Activated naive CD8-positive, alpha-beta T cell treated with anti-CD3 and anti-CD28 coated beads, Interleukin-2, amount 50 U/mL, for 16 hours (primary cell): ENCODE data around the gene MAGI1.

Experiments
- DNase-seq: peaks from one replicate; pipeline ENCODE4 v3.0.0-alpha.2; 2020; ENCODE audit warnings: low read depth, low spot score

MAGI1 gene

GRCh38 chr3:65485826-65486469 is 552.8 kb downstream of the MAGI1 start:
- DNase-seq, result no peak

GRCh38 chr3:65484964-65485363 is 553.8 kb downstream of the MAGI1 start:
- DNase-seq, result no peak

- DNase-seq, result no peak
Observed at GRCh38 chr3:65483480-65483879, 555.2 kb downstream of the MAGI1 start.

GRCh38 chr3:65483011-65483410 is 555.7 kb downstream of the MAGI1 start:
- no peak for DNase-seq

- no peak for DNase-seq
Observed at GRCh38 chr3:65481085-65481484, 557.6 kb downstream of the MAGI1 start.

GRCh38 chr3:65479990-65480389 is 558.7 kb downstream of the MAGI1 start:
- no peak for DNase-seq

GRCh38 chr3:65478551-65479500 is 559.9 kb downstream of the MAGI1 start:
- no peak for DNase-seq

GRCh38 chr3:65473736-65474135 is 565.0 kb downstream of the MAGI1 start:
- DNase-seq, result no peak

- no peak for DNase-seq
Observed at GRCh38 chr3:65472501-65472900, 566.2 kb downstream of the MAGI1 start.

- no peak for DNase-seq
Observed at GRCh38 chr3:65466300-65466988, 572.3 kb downstream of the MAGI1 start.

- DNase-seq, result no peak
Observed at GRCh38 chr3:65449841-65450428, 588.8 kb downstream of the MAGI1 start.

- DNase-seq, result no peak
Observed at GRCh38 chr3:65448120-65448519, 590.6 kb downstream of the MAGI1 start.

- no peak for DNase-seq
Observed at GRCh38 chr3:65445573-65446169, 593.0 kb downstream of the MAGI1 start.

- DNase-seq, result no peak
Observed at GRCh38 chr3:65444447-65444815, 594.3 kb downstream of the MAGI1 start.

GRCh38 chr3:65443739-65444446 is 594.8 kb downstream of the MAGI1 start:
- no peak for DNase-seq

GRCh38 chr3:65439641-65440284 is 599.0 kb downstream of the MAGI1 start:
- DNase-seq, result no peak

GRCh38 chr3:65438612-65439011 is 600.1 kb downstream of the MAGI1 start:
- DNase-seq, result no peak

GRCh38 chr3:65438096-65438495 is 600.6 kb downstream of the MAGI1 start:
- DNase-seq, result no peak

GRCh38 chr3:65436580-65436979 is 602.1 kb downstream of the MAGI1 start:
- no peak for DNase-seq

GRCh38 chr3:65433480-65433879 is 605.2 kb downstream of the MAGI1 start:
- no peak for DNase-seq
